Measurements from ENCODE around the gene BICDL1.

DNA sequence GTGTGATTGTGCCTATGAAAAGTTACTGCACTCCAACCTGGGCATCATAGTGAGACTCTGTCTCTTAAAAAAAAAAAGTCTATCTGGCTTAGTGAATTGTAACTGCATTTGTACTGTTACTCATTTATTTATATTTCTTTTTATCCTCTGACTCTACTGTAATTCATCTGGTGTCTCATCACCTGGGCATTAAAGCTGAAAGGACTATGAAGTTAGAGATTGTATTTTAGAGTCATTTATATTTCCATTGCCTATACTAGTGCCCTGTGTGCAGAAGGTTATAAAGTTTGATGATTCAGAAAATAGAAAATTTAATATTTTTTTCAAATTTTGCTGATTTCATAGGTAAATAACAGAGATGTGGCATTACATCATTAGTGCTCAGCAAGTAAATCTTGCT is 30.2 kb downstream of the BICDL1 start:
- no peak for TF ChIP-seq CTCF (IDR thresholded peaks at IDR 0.05)
- no peak for TF ChIP-seq POLR2AphosphoS5 (IDR thresholded peaks at IDR 0.05)
- no peak for TF ChIP-seq POLR2A (IDR thresholded peaks at IDR 0.05)
- no peak for TF ChIP-seq EP300 (IDR thresholded peaks at IDR 0.05)

Measured in upper lobe of left lung (tissue), 4 donors.